Measurements from ENCODE around the gene AATF.

Gene AATF

DNA sequence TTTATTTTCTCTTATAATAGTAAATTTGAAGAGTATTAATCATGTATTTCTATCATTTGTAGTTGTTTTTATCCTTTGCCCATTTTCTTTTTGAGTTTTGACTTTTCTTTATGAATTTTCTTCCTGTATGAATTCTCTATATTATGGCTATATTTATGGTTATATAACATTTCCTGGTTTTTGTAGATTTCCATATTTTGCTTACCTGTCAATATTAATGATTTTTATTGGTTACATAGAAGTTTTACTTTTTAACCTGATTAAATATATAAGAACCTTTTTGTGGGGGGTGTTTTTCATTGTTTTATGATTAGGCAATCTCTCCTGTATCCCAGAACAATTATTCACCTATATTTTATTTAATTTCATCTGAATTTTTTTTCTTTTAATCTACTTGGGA, 93.2 kb downstream of the AATF start:
- Histone ChIP-seq H3K9me3 (ENCODE audit: insufficient read depth, low read length) (no peaks in the 10 kb centered on the region), H3K27me3 (ENCODE audit: insufficient read depth, insufficient read length) (no peaks in the 10 kb centered on the region), H3K36me3 (ENCODE audit: insufficient read depth, insufficient read length, low read length) (no peaks in the 10 kb centered on the region), H3K4me3 (ENCODE audit: insufficient read length, low read depth) (no peak overlapping the region), H3K4me1 (ENCODE audit: insufficient read depth, insufficient read length) (peaks cover 13% of the 10 kb centered on the region), H3K9ac (ENCODE audit: insufficient read length, low read depth) (no peak overlapping the region)
- no peak for DNase-seq (ENCODE audit: low read depth, low spot score)
- TF ChIP-seq SUZ12 (IDR thresholded peaks at IDR 0.05; ENCODE audit: extremely low read depth, insufficient read depth, insufficient read length), result no peak
- TF ChIP-seq YY1 (IDR thresholded peaks at IDR 0.05; ENCODE audit: insufficient read depth, insufficient read length), result no peak
- no peak for TF ChIP-seq ZNF274 (IDR thresholded peaks at IDR 0.05; ENCODE audit: low read depth, low read length)

DNA sequence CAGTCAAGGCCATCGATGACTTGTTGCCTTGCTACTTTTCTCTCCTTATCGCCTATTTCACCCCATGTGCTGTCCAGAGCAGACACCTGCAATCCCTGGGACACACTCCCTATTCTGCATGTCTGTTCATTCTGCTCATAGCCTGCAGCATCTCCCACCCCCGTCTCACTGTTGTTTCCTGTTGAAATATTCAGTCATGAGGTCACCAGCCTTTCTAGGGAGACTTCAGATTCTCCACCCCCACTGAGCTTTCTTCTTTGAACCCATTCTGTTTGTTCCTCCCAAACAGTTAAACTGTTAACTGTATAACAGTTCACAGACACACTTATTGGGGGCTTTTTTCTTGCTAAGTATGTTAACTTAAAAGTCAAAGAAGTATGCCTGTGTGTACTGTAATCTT, 94.4 kb downstream of the AATF start:
- Histone ChIP-seq H3K4me1 (ENCODE audit: insufficient read depth, insufficient read length) (peaks cover 13% of the 10 kb centered on the region), H3K36me3 (ENCODE audit: insufficient read depth, insufficient read length, low read length) (no peaks in the 10 kb centered on the region), H3K9ac (ENCODE audit: insufficient read length, low read depth) (no peak overlapping the region), H3K9me3 (ENCODE audit: insufficient read depth, low read length) (no peaks in the 10 kb centered on the region), H3K4me3 (ENCODE audit: insufficient read length, low read depth) (no peak overlapping the region), H3K27me3 (ENCODE audit: insufficient read depth, insufficient read length) (no peaks in the 10 kb centered on the region)
- DNase-seq (ENCODE audit: low read depth, low spot score), result peak; percentile 30
- no peak for TF ChIP-seq ZNF274 (IDR thresholded peaks at IDR 0.05; ENCODE audit: low read depth, low read length)
- no peak for TF ChIP-seq SUZ12 (IDR thresholded peaks at IDR 0.05; ENCODE audit: extremely low read depth, insufficient read depth, insufficient read length)
- TF ChIP-seq YY1 (IDR thresholded peaks at IDR 0.05; ENCODE audit: insufficient read depth, insufficient read length), result no peak

DNA sequence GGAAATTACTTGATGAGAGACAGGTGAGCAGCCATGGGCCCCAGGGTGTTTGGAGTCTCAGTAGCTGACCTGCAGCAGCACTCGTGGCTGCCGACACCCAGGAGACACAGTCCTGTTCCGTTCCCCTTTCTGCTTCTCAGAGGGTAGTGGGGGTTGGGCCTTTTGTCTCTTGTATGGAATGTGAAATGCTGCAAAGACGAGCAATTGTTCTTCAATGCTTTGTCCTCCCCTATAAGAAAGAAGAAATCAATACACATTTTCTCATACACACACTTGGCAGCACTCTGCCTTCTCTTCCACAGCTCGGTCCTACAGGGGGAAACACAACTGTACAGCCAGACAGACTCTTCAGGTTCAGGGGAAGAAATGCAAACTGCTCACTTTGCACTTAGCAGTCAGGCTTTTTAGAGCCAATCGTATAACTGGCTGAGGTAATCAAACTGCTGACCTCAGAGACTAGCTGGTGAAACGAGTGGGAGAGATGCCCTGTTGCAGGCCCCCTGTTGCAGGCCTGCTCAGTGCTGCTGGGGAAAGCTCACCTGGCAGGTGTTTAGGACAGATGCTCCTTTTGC, 96.7 kb downstream of the AATF start:
- TF ChIP-seq YY1 (IDR thresholded peaks at IDR 0.05; ENCODE audit: insufficient read depth, insufficient read length), result no peak
- TF ChIP-seq SUZ12 (IDR thresholded peaks at IDR 0.05; ENCODE audit: extremely low read depth, insufficient read depth, insufficient read length), result no peak
- TF ChIP-seq ZNF274 (IDR thresholded peaks at IDR 0.05; ENCODE audit: low read depth, low read length), result no peak
- Histone ChIP-seq H3K27me3 (ENCODE audit: insufficient read depth, insufficient read length) (no peaks in the 10 kb centered on the region), H3K4me3 (ENCODE audit: insufficient read length, low read depth) (no peak overlapping the region), H3K36me3 (ENCODE audit: insufficient read depth, insufficient read length, low read length) (peaks cover 6% of the 10 kb centered on the region), H3K4me1 (ENCODE audit: insufficient read depth, insufficient read length) (peaks cover 13% of the 10 kb centered on the region), H3K9me3 (ENCODE audit: insufficient read depth, low read length) (no peaks in the 10 kb centered on the region), H3K9ac (ENCODE audit: insufficient read length, low read depth) (no peak overlapping the region)
- DNase-seq (ENCODE audit: low read depth, low spot score), result no peak

DNA sequence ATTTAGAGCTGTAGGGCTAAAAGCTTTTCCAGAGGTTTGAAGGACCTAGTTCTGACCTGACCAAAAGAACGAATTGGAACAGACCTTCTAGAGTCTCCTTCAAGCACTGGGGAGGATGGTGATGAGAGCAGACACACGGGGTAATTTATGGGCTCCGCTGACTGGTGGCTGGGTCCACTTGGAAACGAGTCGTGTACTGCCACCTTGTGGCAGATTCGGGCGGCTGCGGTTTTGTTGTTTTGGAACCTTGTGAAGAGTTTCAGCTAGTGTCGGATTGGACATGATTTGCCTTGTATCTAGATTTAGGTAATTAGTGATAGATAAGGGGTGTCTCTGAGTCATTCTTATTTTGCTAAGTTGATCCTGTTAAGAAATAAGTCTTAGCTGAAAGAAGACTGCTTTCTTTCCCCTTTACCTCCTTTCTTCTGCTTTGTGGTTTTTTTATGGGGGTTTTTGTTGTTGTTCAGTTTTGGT, 98.9 kb downstream of the AATF start:
- DNase-seq (ENCODE audit: low read depth, low spot score), result peak; percentile 84
- Histone ChIP-seq H3K9ac (ENCODE audit: insufficient read length, low read depth) (no peak overlapping the region), H3K27me3 (ENCODE audit: insufficient read depth, insufficient read length) (no peaks in the 10 kb centered on the region), H3K36me3 (ENCODE audit: insufficient read depth, insufficient read length, low read length) (peaks cover 6% of the 10 kb centered on the region), H3K9me3 (ENCODE audit: insufficient read depth, low read length) (no peaks in the 10 kb centered on the region), H3K4me1 (ENCODE audit: insufficient read depth, insufficient read length) (peaks cover 13% of the 10 kb centered on the region), H3K4me3 (ENCODE audit: insufficient read length, low read depth) (no peak overlapping the region)
- TF ChIP-seq ZNF274 (IDR thresholded peaks at IDR 0.05; ENCODE audit: low read depth, low read length), result no peak
- TF ChIP-seq YY1 (IDR thresholded peaks at IDR 0.05; ENCODE audit: insufficient read depth, insufficient read length), result no peak
- no peak for TF ChIP-seq SUZ12 (IDR thresholded peaks at IDR 0.05; ENCODE audit: extremely low read depth, insufficient read depth, insufficient read length)

- Histone ChIP-seq H3K9ac (ENCODE audit: insufficient read length, low read depth) (no peak overlapping the region), H3K4me1 (ENCODE audit: insufficient read depth, insufficient read length) (peaks cover 13% of the 10 kb centered on the region), H3K36me3 (ENCODE audit: insufficient read depth, insufficient read length, low read length) (peaks cover 6% of the 10 kb centered on the region), H3K27me3 (ENCODE audit: insufficient read depth, insufficient read length) (no peaks in the 10 kb centered on the region), H3K4me3 (ENCODE audit: insufficient read length, low read depth) (no peak overlapping the region), H3K9me3 (ENCODE audit: insufficient read depth, low read length) (no peaks in the 10 kb centered on the region)
- no peak for DNase-seq (ENCODE audit: low read depth, low spot score)
- no peak for TF ChIP-seq YY1 (IDR thresholded peaks at IDR 0.05; ENCODE audit: insufficient read depth, insufficient read length)
- no peak for TF ChIP-seq SUZ12 (IDR thresholded peaks at IDR 0.05; ENCODE audit: extremely low read depth, insufficient read depth, insufficient read length)
- TF ChIP-seq ZNF274 (IDR thresholded peaks at IDR 0.05; ENCODE audit: low read depth, low read length), result no peak
Measured at GRCh38 chr17:37048811-37049210, 100.1 kb downstream of the AATF start.

GRCh38 chr17:37050920-37051319, 102.2 kb downstream of the AATF start:
- no peak for DNase-seq (ENCODE audit: low read depth, low spot score)
- H3K27me3 ChIP-seq (ENCODE audit: insufficient read depth, insufficient read length), result no peaks in the 10 kb centered on the region

DNA sequence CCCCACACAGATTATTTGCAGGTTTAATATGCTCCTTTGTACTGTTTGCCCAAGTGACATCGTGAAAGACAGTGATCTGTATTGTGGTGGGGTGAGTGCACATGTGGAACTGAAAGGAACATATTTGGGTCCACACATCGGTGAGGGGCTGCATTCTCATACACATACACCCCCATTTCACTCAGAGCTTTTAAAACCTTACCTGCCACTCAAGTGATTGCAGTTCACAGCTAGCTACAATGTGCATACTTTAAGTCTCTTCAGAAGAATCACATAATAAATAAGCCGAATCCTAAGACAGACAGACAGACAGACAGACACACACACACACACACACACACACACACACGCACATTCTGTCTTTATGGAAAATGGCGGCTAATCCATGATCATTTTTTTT, 102.6 kb downstream of the AATF start:
- DNase-seq (ENCODE audit: low read depth, low spot score), result no peak
- H3K27me3 ChIP-seq (ENCODE audit: insufficient read depth, insufficient read length), result no peaks in the 10 kb centered on the region
- no peak for TF ChIP-seq YY1 (IDR thresholded peaks at IDR 0.05; ENCODE audit: insufficient read depth, insufficient read length)
- no peak for TF ChIP-seq SUZ12 (IDR thresholded peaks at IDR 0.05; ENCODE audit: extremely low read depth, insufficient read depth, insufficient read length)
- no peak for TF ChIP-seq ZNF274 (IDR thresholded peaks at IDR 0.05; ENCODE audit: low read depth, low read length)

More at GRCh38 chr17:37050920-37051319, 102.2 kb downstream of the AATF start:
- Histone ChIP-seq H3K9me3 (ENCODE audit: insufficient read depth, low read length) (no peaks in the 10 kb centered on the region), H3K4me1 (ENCODE audit: insufficient read depth, insufficient read length) (peaks cover 7% of the 10 kb centered on the region), H3K36me3 (ENCODE audit: insufficient read depth, insufficient read length, low read length) (peaks cover 8% of the 10 kb centered on the region), H3K9ac (ENCODE audit: insufficient read length, low read depth) (no peak overlapping the region), H3K4me3 (ENCODE audit: insufficient read length, low read depth) (no peak overlapping the region)
- TF ChIP-seq ZNF274 (IDR thresholded peaks at IDR 0.05; ENCODE audit: low read depth, low read length) (no peak), YY1 (IDR thresholded peaks at IDR 0.05; ENCODE audit: insufficient read depth, insufficient read length) (no peak), SUZ12 (IDR thresholded peaks at IDR 0.05; ENCODE audit: extremely low read depth, insufficient read depth, insufficient read length) (no peak)

More for the DNA sequence above, 102.6 kb downstream of the AATF start:
- H3K4me3 ChIP-seq (ENCODE audit: insufficient read length, low read depth), result no peak overlapping the region
- no peaks in the 10 kb centered on the region for H3K9me3 ChIP-seq (ENCODE audit: insufficient read depth, low read length)
- H3K36me3 ChIP-seq (ENCODE audit: insufficient read depth, insufficient read length, low read length), result peaks cover 8% of the 10 kb centered on the region
- H3K9ac ChIP-seq (ENCODE audit: insufficient read length, low read depth), result no peak overlapping the region
- H3K4me1 ChIP-seq (ENCODE audit: insufficient read depth, insufficient read length), result peaks cover 3% of the 10 kb centered on the region
